ENCODE data around the gene COL15A1.

The COL15A1 gene

GRCh38 chr9:99063522-99063921 lies 119.8 kb downstream of the COL15A1 start:
- no peak for DNase-seq

GRCh38 chr9:99066571-99066970 lies 122.9 kb downstream of the COL15A1 start:
- DNase-seq: no peak

DNA sequence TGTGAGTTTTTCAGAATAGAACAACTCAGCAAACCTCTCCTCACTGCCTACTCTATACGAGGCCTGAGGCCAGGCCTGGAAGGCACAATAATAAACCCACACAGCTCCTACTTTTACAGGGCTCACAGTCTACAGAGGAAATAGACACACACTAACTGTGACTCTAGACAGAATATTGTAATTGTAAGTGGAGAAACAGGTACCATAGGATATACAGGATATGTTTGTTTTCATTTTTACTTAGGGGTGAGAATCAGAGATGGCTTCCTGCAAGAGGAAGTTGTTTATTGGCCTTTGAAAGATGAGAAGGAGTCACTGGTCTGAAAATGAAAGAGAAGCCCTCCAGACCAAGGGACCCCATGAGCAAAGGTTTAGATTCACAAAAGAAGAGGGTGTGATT lies 125.4 kb downstream of the COL15A1 start:
- DNase-seq: no peak

- DNase-seq: no peak
Observed at GRCh38 chr9:99069546-99069945, 125.8 kb downstream of the COL15A1 start.

- DNase-seq: no peak
Observed at GRCh38 chr9:99070681-99071080, 127.0 kb downstream of the COL15A1 start.

GRCh38 chr9:99071313-99072039 lies 127.8 kb downstream of the COL15A1 start:
- no peak for DNase-seq

GRCh38 chr9:99072040-99072394 lies 128.3 kb downstream of the COL15A1 start:
- DNase-seq: no peak

GRCh38 chr9:99073347-99073746 lies 129.6 kb downstream of the COL15A1 start:
- no peak for DNase-seq

DNA sequence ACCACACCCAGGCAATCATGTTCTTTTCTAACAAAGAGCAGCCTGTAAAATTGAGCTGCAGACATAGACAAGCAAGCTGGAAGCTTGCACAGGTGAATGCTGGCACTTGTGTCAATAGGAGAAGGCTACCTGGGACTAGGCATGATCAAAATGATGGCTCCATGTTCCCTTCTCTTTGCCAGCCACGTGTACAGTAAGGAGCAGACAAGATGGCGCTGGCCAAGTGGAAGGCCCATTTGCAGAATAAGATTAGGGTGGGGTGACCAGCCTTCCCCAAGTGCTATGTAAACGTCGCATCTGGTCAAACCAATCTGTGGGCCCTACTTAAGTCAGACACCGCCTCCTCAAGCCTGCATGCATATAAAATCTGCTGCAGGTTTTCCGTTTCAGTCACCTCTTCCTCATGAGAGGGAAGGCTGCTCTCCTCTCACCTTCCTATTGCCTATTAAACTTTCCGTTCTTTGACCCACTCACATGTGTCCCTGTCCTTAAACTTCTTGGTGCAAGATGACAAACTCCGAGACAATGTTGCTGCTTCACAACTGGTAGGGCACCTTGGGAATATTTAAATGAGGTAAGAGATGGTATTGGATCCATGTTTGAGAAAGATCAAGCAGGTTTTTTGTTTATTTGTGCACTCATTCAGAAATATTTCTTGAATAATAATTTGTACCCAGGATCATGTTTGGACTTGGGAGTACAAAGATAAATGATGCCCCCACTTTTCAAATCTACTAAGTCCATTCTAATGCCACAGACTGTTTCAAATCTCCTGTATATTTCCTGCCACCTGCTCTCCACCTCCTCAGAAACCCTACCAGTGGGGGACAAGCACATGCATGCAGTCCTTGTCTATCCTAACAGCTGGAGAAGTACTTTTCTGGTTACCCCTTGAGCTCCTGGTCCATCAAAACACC lies 130.5 kb downstream of the COL15A1 start:
- DNase-seq: no peak

GRCh38 chr9:99074902-99075245 lies 131.2 kb downstream of the COL15A1 start:
- no peak for DNase-seq

DNA sequence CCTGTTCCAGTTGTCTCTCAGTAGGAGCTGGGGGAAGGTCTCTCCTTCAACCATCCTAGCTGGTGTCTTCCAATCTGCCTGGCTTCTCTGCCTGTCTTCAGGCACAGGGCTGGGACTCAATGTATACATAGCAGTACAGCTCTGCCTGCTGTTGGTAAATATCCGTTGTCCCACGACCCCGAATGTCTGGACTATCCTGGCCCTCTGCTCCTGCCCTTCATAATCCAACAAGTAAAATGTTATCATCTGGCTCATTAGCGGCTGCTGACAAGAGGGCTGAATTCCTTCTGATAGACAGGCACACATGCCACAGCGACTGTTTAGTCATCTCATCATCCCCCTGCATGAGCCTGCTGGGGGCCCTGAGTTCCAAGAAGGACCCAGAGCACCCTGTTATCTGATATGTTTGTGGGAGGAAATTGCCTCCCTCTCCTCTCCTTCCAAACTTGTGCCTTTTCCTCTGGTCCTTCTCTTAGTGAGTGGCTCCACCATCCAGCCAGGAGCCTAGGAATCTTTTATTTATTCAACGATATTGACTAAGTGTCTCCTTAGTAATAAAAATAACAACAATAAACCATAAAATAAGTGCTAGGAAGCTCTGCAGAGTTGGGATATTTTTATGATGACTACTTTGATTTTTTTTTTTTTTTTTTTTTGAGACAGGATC lies 131.7 kb downstream of the COL15A1 start:
- DNase-seq: no peak

DNA sequence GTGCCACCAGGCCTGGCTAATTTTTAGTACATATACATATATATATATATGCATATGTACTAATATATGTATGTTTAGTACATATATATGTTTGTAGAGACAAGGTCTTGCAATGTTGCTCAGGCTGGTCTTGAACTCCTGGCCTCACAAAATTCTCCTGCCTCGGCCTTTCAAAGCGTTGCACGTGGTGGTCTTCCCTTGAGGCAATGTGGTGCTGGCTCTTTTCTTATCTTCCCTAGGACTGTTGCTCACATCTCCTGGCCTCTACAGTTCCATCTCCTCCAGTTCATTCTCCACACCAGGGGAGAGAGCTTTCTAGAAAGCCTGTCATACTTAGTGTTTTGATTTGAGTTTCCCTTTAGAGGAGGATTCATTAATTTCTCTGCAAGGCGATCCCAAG lies 132.3 kb downstream of the COL15A1 start:
- DNase-seq: no peak

DNA sequence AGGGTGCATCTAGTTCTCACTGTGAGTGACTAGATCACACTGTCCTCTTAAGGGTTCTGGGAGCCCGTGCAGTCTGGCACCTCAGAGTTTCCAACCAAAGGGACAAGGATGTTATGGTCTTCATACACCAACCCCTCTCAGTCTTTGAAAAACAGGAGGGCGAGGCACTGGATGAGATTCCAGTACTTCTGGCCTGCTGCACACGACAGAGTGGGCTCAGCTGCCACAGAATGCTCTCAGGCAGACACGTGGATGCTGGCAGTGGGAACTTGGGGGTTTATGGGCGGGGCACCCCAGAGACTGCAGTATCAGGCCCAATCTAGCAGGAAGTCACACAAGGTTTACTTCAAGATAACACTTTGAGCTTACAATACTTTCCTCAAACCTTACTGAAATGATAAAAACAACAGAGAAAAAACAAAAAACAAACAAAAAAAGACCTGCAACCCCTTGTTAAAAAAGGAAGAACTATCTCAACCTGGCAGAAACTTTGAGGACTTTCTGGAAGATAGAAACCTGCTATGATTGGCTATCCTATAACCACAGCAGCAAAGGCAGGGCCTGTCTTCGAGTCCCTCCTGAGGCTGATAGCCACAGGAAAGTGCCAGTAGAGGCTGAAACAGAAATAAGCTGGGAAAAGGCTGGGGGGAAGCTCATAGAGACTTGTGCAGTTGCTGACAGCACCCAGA lies 132.9 kb downstream of the COL15A1 start:
- no peak for DNase-seq

DNA sequence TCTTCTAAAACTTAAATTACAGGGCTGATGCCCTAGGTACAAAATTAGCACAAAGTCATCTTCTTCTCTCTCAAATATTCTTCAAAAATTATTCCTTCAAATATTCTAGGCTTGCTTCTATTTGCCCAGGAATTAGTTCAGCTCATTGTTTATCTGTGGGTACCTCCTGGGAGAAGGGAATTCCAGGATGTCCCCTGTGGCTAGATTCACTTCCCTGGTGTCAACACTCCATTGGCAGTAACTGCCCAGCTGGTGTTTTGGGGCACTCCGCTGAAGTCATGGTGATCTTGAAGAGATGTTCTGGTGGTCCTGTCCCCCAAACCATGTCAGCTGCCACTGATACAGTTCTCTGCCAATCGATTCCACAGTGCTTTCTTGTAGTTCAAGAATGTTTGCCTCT lies 135.0 kb downstream of the COL15A1 start:
- DNase-seq: no peak

DNA sequence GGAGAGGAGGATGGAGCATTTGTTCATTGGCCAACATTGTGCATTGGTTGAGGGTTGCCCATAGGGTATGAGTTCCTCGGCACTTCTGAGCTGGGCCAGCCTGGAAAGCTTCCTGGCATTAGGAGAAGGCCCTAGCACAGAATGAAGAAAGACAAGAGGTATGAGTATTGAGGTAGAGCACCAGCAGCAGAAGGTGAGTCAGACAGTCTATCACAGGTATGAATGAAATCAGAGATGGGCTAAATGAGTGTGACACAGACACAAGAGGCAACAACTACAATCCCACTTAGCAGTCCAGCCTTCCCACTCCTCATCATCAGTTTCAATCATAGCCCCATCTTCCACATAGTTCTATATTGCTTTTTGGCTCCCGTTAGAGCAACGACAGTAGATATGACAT lies 135.8 kb downstream of the COL15A1 start:
- no peak for DNase-seq

- DNase-seq: no peak
Observed at GRCh38 chr9:99083051-99083450, 139.3 kb downstream of the COL15A1 start.

DNA sequence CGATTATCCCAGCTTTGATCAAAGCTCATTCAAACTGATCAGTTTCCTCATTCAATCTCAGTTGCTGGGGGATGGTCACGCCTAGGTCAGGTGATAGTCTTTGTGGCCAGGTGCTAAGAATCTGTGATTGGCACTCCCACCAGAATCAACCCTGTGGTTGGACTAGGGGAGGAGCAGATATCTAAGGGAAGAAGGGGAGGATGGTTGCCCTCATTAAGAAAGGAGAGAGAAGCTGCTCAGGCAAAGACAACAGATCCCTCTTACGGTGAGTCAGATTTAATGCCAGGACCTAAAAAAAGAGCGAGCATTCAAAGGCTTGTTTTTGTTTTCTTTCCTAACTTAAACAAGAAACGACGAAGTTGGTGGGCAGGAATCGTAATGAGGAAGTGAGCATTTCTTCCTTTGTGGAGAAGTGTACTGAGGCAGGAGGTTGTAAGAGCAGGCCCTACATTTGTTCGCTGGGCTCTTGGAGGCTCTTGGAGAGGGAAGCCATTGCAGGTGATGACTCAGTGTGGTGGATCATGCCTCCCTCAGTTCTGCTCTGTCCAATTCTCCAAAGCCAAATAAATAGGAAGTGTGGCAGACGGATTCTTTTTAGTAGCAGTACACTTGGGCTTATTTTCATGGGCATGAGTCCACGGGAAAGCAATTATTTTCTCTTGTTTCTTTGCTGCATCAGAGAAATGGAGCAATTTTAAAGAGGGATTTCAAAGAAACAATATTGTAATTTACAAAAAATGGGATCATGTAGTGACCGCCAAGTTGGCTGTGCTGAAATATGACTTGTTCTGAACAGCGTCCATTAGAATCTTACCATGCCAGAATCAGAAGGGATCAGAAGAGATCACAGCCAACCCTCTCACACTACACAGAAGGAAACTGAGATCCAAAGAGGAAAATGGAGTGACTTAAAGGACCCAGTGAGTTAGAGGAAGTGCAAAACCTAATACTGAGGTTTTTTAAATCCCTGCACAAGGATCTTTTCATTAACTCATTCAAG lies 142.5 kb downstream of the COL15A1 start:
- no peak for DNase-seq

DNA sequence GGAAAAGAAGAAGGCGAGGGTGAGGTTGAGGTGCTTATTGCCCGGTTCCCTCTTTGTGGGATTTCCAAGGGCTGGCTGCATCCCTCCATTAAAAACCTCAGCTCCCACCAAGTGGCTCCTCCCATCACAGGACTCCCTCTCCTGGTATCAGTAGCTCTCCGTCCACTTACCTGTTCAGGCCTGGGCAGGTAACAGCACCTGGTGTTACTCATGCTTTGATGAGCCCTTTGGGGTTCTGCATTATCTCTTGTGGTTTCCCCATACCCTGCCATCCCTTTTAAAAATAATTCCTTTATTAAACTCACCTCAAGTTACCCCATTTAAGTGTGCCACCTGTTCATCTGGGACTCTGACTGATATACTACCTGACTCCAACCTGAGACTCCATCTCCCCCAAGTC lies 143.8 kb downstream of the COL15A1 start:
- DNase-seq: no peak

- DNase-seq: no peak
Observed at GRCh38 chr9:99090336-99091130, 146.8 kb downstream of the COL15A1 start.

DNA sequence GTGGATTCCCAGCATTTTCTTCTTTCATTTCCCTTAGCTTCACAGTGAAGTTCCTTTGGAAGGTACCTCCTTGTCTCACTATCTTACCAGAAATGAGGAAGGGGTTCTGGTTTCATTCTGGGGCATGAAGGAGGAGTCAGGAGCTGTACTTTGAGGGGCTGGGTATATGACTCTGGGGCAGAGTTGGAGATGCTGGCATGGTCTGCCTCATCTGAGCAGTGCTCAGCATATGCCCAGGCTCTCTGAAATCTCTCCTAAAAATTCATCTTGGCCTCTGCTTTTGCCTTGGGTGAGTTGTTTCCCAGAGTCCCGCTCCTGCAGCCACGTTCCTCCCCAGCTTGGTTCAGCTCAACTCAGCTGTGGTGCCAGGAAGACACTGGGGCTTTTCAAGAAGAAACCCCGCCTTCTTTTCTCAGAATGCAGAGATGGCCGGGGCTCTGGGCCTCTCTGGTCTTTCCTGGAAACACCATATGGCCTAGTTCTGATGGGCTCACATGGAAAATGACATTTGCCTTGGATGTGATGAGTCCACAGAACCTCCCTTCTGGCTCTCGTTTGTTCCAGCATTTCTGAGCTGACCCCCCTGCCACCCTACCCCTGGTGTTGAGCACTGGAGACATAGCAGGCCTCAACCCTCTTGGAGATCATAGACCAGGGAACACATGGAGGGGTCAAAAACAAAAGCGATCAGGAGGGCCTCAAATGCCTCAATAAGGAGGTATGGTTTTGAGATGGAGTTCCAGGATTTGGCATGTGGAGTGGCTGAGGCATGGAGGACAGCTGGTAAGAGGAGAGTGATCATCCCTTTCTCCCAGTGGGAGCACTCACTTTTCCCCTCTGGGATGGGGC lies 149.2 kb downstream of the COL15A1 start:
- DNase-seq: no peak
